Neural cell (in vitro differentiated cells): Measurements from ENCODE around the gene SMC3.

Experiments used
- CTCF ChIP-seq: fragments of 450-650 bp; IDR thresholded peaks from 2 replicates; pipeline ENCODE4 v1.5.1; 2014; ENCODE audit warnings: antibody characterized with exemption, mild to moderate bottlenecking, moderate library complexity; ENCODE audit not compliant: poor library complexity, severe bottlenecking
- POLR2AphosphoS5 ChIP-seq: IDR thresholded peaks from 2 replicates; pipeline ENCODE4 v1.6.1; 2012

GRCh38 chr10:110553905-110554304, 13.6 kb upstream of the SMC3 start:
- TF ChIP-seq CTCF (no peak), POLR2AphosphoS5 (no peak)
